Measurements from ENCODE around the gene IL10RB. TPM values are rescaled to one million over a fixed set of nuclear protein-coding genes. Genes with fewer than 3 reads are reported as not detected.

Gene IL10RB
- total and polyA plus RNA-seq, 2 experiments from 2014 or later, result 2.2 to 2.5 TPM

GRCh38 chr21:33293136-33293535 lies 27.0 kb downstream of the IL10RB start:
- Mint-ChIP-seq H3K4me1 (no peaks in the 10 kb centered on the region), H3K4me3 (no peak overlapping the region), H3K27ac (no peak overlapping the region), H3K9me3 (no peaks in the 10 kb centered on the region), H3K36me3 (ENCODE audit: low read depth) (no peaks in the 10 kb centered on the region), H3K27me3 (ENCODE audit: insufficient read depth, low read depth, poor library complexity) (peaks cover 2% of the 10 kb centered on the region)
- H4K20me1 ChIP-seq (replicated peaks; ENCODE audit: insufficient read depth), result no peaks in the 10 kb centered on the region
- TF ChIP-seq, protein P1, sequence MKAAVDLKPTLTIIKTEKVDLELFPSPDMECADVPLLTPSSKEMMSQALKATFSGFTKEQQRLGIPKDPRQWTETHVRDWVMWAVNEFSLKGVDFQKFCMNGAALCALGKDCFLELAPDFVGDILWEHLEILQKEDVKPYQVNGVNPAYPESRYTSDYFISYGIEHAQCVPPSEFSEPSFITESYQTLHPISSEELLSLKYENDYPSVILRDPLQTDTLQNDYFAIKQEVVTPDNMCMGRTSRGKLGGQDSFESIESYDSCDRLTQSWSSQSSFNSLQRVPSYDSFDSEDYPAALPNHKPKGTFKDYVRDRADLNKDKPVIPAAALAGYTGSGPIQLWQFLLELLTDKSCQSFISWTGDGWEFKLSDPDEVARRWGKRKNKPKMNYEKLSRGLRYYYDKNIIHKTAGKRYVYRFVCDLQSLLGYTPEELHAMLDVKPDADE (IDR thresholded peaks at IDR 0.05), result no peak
- TF ChIP-seq, protein P2, sequence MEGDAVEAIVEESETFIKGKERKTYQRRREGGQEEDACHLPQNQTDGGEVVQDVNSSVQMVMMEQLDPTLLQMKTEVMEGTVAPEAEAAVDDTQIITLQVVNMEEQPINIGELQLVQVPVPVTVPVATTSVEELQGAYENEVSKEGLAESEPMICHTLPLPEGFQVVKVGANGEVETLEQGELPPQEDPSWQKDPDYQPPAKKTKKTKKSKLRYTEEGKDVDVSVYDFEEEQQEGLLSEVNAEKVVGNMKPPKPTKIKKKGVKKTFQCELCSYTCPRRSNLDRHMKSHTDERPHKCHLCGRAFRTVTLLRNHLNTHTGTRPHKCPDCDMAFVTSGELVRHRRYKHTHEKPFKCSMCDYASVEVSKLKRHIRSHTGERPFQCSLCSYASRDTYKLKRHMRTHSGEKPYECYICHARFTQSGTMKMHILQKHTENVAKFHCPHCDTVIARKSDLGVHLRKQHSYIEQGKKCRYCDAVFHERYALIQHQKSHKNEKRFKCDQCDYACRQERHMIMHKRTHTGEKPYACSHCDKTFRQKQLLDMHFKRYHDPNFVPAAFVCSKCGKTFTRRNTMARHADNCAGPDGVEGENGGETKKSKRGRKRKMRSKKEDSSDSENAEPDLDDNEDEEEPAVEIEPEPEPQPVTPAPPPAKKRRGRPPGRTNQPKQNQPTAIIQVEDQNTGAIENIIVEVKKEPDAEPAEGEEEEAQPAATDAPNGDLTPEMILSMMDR (conservative IDR thresholded peaks at IDR 0.05; ENCODE audit: low read depth in 2 of 2), result no peak
- TF ChIP-seq JUNB (IDR thresholded peaks at IDR 0.05; ENCODE audit: unreplicated experiment) (no peak), ZNF331 (CRISPR knock-in tag; IDR thresholded peaks at IDR 0.05; ENCODE audit: low read depth) (no peak), POLR2AphosphoS5 (IDR thresholded peaks at IDR 0.05; ENCODE audit: low read depth) (no peak), NANOG (IDR thresholded peaks at IDR 0.05; ENCODE audit: borderline replicate concordance) (no peak), ZNF462 (CRISPR knock-in tag; IDR thresholded peaks at IDR 0.05) (no peak), CREB1 (CRISPR knock-in tag; IDR thresholded peaks at IDR 0.05; ENCODE audit: low read depth) (no peak), EZH2 (IDR thresholded peaks at IDR 0.05; ENCODE audit: low read depth, unreplicated experiment) (no peak)
- H3K79me2 ChIP-seq (replicated peaks; ENCODE audit: insufficient read depth), result no peaks in the 10 kb centered on the region
- no peak overlapping the region for H3K27ac ChIP-seq (ENCODE audit: low read depth)
- DNase-seq (ENCODE audit: low spot score), result no peak
- no peak overlapping the region for H2AFZ ChIP-seq
- no peak overlapping the region for H3K4me2 ChIP-seq
- H3K27me3 ChIP-seq (ENCODE audit: insufficient read depth), result no peaks in the 10 kb centered on the region
- no peaks in the 10 kb centered on the region for H3K36me3 ChIP-seq (ENCODE audit: insufficient read depth)
- no peak for ATAC-seq
- H3K4me3 ChIP-seq, result no peak overlapping the region
- no peaks in the 10 kb centered on the region for H3K4me1 ChIP-seq (ENCODE audit: insufficient read depth)
- H3K9me2 ChIP-seq (ENCODE audit: insufficient read depth), result no peaks in the 10 kb centered on the region
- no peaks in the 10 kb centered on the region for H3F3A ChIP-seq (replicated peaks; ENCODE audit: low read depth)
